Left kidney (tissue), 2 donors: ENCODE measurements around the gene PRDM11. TPM values are rescaled to one million over a fixed set of nuclear protein-coding genes. Genes with fewer than 3 reads are reported as not detected.

ENCODE experiments used
- DNase-seq: peaks from one replicate; pipeline ENCODE4 v3.0.0-alpha.2; 2013
- polyA plus RNA-seq: library from polyadenylated mRNA; unstranded; fragments of 120-200 nt; gene quantifications from one replicate; pipeline ENCODE4 v1.2.1, GENCODE V29; 2013; ENCODE audit not compliant: insufficient read length

PRDM11 gene
- polyA plus RNA-seq, 1 donor, result 22.1 TPM

DNA sequence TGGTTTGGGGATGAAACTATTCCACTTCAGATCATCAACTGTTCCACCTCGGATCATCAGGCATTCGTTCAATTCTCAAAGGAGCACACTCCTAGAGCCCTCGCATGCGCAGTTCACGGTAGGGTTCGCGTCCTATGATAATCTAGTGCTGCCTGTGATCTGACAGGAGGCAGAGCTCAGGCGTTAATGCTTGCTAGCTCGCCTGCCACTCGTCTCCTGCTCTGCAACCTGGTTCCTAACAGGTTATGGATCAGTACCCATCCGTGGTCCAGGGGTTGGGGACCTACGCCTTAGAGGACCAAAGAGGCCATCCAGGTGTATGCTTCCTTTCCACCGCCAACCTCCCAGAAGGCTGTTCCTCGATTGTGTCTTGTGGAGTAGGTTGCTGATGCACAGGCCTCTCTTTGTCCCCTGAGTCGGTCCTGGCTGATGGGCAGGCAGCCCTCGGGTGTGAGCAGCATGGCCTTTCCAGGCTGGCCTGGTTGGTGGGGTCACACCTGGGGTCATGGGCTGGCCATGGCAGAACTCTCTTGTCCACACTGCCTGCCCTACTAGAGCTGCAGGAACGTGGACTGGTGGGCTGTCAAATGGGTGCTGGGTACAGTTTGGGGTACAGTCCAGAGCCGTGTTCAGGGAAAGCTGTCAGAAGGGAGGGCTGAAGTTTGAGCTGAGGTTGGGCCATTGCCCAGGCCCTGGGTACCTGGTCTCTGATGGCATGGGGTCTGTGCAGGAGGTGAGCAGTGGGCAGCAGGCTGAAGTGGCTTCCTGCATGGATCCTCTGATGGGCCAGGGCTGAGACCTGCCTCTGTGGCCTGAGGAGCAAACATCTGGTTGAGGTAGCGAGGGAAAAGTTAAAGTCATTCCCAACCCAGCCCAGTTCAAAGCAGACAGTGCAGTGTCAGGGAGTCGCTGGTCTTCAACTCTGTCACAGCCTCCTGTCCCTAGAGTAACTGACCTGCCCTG lies 11.1 kb downstream of the PRDM11 start:
- DNase-seq, result no peak

DNA sequence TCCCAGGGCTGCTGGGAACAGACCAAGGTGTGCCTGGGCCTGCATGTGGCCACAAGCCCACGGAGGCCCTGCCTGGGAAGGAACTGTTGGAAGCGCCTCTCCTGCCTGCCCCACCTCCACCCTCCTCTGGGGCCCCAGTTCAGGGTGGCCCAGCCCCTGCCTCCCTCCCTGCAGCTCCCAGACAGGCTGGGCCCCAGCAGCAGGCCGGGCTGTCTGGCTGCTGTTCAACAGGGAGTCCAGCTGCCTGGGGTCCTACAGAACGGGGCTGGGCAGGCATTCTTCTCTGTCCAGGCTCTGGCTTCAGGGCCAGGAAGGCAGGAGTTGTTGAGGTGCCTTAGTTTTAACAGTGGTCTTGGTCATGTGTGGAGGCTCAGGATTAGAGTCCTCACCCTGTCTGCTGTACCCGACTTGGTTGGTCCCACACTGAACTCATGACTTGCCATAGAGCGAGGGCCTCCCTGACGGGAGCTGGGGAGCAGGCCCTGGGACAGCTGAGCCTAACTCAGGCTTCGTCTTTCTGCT lies 11.8 kb downstream of the PRDM11 start:
- no peak for DNase-seq

- DNase-seq, result no peak
Observed at GRCh38 chr11:45158891-45159605, 12.6 kb downstream of the PRDM11 start.

- DNase-seq, result no peak
Observed at GRCh38 chr11:45159781-45160365, 13.4 kb downstream of the PRDM11 start.

DNA sequence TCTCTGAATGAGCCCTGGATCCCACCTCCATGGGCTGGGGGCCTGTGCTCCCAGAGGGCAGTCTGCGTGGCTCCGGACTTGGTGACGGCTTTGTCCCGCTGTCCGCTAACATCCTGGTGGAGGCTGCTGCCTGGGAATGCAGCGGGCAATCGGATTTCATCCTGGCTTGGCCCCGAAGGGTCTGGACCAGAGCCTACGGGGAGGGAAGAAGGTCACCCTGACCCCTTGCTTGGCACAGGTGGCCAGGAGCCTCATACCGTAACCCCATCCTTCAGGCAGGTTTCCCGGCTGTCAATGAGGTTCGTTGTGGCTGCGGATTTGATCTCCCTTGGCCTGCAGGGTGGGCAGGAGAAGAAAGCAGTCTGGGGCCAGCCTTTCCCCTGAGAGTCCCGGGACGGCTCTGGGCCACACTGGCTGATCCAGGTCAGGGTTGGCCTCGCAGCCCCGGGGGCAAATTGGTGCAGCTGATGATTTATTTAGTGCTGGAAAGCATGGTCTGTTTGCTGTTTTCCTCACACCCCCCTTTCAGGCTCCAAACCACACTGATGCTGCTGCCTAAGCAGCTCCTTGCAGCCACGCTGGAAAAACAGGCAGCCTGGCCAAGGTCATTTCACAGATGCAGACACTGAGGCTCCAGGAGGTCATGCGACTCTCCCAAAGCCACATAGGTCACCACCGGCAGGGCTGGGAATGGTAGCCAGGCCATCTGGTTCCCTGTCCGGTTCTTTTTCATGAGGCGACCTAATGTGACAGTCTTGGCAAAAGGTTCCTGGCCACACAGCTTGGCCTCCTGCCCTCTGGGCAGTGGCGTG lies 15.0 kb downstream of the PRDM11 start:
- no peak for DNase-seq

DNA sequence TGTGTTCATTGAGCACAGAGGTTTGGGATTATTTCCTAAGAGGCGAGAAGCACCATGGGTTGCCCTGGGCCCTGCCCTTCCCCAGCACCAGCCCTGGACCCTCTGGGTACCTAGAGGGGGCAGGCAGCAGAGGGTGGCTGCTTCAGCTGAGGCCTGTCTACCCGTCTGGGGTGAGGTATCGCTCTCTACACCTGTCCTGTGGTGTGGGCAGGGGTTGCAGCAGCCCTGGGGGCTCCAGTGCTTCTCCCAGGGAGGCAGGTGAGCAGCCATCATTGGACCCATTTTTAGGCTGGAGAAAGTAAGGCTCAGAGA lies 15.6 kb downstream of the PRDM11 start:
- DNase-seq, result no peak

DNA sequence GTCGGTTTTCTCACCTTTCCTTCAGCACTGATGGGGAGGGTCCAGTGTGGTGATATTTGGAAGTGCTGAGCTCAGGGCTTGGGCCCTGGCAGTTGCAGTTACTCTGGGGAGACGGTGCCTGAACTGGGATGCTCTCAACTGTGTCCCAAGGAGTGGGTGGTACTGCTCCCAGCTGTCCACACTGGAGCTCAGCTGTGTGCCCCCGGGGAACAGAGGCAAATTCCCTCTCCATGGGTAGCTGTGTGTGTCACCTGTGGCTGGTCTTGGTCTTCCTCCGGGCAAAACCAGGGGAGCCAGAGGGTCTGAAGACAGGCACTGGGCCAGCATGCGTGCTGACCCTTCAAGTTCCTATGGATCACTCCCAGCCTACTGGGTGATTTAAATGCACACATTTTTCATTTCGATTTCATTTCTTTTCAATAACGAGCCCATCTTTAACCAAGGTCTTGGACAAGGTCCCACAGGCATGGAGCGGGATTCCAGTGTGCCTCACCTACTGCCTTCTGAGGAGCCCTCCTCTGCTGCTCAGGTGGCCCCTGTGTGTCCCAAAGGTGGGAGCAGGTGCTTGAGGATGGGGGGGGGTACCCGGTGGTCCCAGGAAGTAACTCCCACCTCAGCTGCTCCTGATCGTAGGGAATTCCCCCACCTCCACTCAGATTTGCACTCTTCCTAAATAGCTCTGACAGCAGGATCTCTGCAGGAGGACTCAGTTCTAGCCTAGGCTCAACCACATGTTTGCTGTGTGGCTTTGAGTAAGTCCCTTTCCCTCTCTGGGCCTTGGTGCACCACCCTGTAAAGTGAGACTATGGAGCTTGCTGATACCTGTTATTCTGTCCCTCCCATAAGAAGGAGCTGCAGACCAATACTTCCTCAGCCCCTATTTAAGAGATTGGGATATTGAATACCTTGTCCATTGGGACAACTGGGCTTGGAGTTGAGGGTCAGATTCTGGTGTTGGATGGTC lies 16.8 kb downstream of the PRDM11 start:
- no peak for DNase-seq

DNA sequence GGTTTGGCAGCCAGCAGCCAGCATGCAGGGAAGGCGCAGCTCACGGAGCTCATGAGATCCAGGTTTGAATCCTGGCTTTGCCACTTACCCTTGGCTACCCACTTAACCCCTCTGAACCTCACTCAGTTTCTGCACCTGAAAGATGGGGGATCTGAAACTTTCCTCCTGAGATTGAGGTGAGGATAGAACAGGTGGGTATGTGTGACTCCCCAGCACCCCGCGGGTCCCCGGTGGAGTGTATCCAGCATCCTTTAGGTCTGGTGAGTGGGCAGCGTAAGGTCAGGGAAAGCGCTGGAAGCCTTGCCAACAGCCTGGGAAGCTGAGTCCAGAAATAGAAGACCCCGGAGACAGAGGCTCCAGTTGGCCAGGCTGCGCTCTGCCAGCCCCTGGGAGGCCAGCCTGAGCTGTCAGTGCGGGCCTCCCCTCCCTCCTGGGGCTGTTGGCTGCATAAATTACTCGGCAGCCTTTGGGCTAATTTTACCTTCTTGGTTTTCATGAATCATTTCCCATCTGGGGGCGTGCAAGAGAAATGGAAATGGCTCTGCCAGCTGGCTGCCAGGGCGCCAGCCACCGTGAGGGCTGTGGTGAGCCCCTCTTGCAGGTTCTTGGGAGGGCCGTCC lies 17.6 kb downstream of the PRDM11 start:
- DNase-seq, result no peak

DNA sequence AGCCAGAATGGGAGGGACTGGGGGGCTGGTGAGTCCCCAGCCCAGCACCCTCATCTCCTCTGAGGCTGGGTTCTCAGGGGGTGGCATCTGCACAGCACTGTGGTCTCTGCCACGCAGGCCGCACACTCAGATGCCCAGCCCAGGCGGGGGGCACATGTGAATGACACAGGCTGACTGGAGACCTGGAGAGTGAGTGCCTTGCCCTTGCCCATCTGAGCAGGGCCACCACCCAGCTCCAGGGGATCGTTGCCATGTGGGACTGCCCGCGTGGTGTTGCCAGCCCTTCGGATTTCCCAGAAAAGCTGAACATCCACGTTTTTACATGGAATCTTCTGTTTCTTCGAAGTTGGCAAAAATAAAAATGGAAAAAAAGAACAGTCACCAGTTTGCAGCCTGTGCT lies 18.9 kb downstream of the PRDM11 start:
- DNase-seq, result no peak

- no peak for DNase-seq
Observed at GRCh38 chr11:45165806-45166603, 19.6 kb downstream of the PRDM11 start.

- DNase-seq, result no peak
Observed at GRCh38 chr11:45166604-45166897, 20.1 kb downstream of the PRDM11 start.

- DNase-seq, result no peak
Observed at GRCh38 chr11:45167283-45167682, 20.8 kb downstream of the PRDM11 start.

GRCh38 chr11:45168366-45169130 lies 22.1 kb downstream of the PRDM11 start:
- DNase-seq, result no peak

- DNase-seq, result no peak
Observed at GRCh38 chr11:45169310-45170072, 23.1 kb downstream of the PRDM11 start.

GRCh38 chr11:45170484-45170883 lies 24.0 kb downstream of the PRDM11 start:
- DNase-seq, result no peak

- no peak for DNase-seq
Observed at GRCh38 chr11:45171550-45171949, 25.1 kb downstream of the PRDM11 start.

GRCh38 chr11:45173064-45173463 lies 26.6 kb downstream of the PRDM11 start:
- no peak for DNase-seq
